Large intestine (tissue), 3 donors: ENCODE measurements around the gene FAF2. TPM values are rescaled to one million over a fixed set of nuclear protein-coding genes. Genes with fewer than 3 reads are reported as not detected.
"Not testable (repeated sequence)": the region's sequence is repeated elsewhere in the genome, so short reads cannot be mapped to it uniquely, and the experiment has no call there.

Experiments
- DNase-seq, 2 donors: peaks; one replicate each; pipeline versions ENCODE4 v3.0.0 to v3.0.0-alpha.2; 2013
- H3K27ac ChIP-seq: one replicate; pipeline ENCODE4 v1.5.1; 2013; ENCODE audit warnings: low read length
- H3K27me3 ChIP-seq: 2 replicates; pipeline ENCODE4 v1.6.1; 2013; ENCODE audit warnings: low read length; ENCODE audit not compliant: control insufficient read depth, insufficient read depth
- H3K36me3 ChIP-seq: 2 replicates; pipeline ENCODE4 v1.6.1; 2013; ENCODE audit warnings: low read length; ENCODE audit not compliant: control insufficient read depth, insufficient read depth
- H3K4me1 ChIP-seq: one replicate; pipeline ENCODE4 v1.6.1; 2013; ENCODE audit warnings: low read length; ENCODE audit not compliant: control insufficient read depth, insufficient read depth
- H3K4me3 ChIP-seq: one replicate; pipeline ENCODE4 v1.5.1; 2013; ENCODE audit warnings: low read length
- H3K9me3 ChIP-seq: one replicate; pipeline ENCODE4 v1.6.1; 2013; ENCODE audit warnings: mild to moderate bottlenecking, low read depth, low read length, moderate library complexity; ENCODE audit not compliant: control insufficient read depth
- WGBS: methylation state at CpG from one replicate; pipeline ENCODE4 v1.1.5; 2013; ENCODE audit warnings: low lambda C conversion rate; ENCODE audit not compliant: insufficient coverage; 5-methylcytosine and 5-hydroxymethylcytosine counted together
- polyA plus RNA-seq: library from polyadenylated mRNA; unstranded; fragments of 120-200 nt; gene quantifications from one replicate; pipeline ENCODE4 v1.2.1, GENCODE V29; 2013

FAF2 gene
- polyA plus RNA-seq, 1 donor, result 50.9 TPM

DNA sequence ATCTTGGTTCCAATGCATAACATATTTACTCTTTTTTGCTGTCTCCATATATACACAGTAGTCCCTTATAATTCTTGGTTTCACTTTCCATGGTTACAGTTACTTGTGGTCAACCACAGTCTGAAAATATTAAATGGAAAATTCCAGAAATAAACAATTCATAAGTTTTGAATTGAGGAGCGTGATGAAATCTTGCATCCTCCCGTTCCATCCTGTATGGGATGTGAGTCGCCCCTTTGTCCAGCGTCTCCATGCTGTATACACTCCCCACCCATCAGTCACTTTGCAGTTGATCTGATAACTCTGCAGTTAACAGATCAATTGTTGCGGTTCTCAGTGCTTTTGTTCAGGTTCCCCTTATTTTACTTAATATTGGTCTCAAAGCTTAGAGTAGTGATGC lies 11.5 kb upstream of the FAF2 start:
- Histone ChIP-seq H3K27ac (no peak overlapping the region), H3K36me3 (no peaks in the 10 kb centered on the region), H3K9me3 (peaks cover 8% of the 10 kb centered on the region), H3K4me1 (peaks cover 6% of the 10 kb centered on the region), H3K27me3 (peaks cover 3% of the 10 kb centered on the region), H3K4me3 (no peak overlapping the region)
- WGBS, result no CpG with 5 or more reads among the region's 5 CpGs
- no peak for DNase-seq

DNA sequence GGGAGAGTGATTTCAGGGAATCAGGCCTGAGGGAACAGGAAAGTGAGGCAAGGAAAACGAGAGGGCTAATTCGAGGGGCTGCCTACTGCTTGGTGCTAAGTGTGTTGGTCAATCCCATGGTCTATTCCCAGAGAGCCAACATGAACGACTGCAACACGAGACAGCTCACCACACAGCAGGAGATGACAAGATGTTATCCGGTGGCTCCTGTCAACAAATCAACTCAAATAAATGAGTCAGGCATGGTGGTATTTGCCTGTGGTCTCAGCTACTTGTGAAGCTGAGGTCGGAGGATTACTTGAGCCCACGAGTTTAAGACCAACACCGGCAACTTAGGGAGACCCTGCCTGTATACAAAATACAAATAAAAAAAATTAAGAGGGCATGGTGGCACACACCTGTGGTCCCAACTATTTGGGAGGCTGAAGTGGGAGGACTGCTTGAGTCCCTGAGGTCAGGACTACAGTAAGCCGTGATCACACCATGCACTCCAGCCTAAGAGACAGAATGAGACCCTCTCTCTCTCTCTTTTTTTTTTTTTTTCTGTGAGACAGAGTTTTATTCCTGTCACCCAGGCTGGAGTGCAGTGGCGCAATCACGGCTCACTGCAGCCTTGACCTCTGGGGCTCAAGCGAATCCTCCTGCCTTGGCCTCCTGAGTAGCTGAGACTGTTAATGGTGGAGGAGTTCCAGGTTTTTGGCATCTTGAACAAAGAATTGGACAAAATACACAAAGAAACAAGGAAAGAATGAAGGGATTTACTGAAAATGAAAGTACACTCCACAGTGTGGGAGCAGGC lies 9.0 kb upstream of the FAF2 start:
- no peak overlapping the region for H3K27ac ChIP-seq
- no CpG with 5 or more reads among the region's 12 CpGs for WGBS
- no peaks in the 10 kb centered on the region for H3K36me3 ChIP-seq
- H3K9me3 ChIP-seq, result no peaks in the 10 kb centered on the region
- no peak overlapping the region for H3K4me3 ChIP-seq
- H3K4me1 ChIP-seq, result peaks cover 6% of the 10 kb centered on the region
- no peak for DNase-seq
- peaks cover 3% of the 10 kb centered on the region for H3K27me3 ChIP-seq

DNA sequence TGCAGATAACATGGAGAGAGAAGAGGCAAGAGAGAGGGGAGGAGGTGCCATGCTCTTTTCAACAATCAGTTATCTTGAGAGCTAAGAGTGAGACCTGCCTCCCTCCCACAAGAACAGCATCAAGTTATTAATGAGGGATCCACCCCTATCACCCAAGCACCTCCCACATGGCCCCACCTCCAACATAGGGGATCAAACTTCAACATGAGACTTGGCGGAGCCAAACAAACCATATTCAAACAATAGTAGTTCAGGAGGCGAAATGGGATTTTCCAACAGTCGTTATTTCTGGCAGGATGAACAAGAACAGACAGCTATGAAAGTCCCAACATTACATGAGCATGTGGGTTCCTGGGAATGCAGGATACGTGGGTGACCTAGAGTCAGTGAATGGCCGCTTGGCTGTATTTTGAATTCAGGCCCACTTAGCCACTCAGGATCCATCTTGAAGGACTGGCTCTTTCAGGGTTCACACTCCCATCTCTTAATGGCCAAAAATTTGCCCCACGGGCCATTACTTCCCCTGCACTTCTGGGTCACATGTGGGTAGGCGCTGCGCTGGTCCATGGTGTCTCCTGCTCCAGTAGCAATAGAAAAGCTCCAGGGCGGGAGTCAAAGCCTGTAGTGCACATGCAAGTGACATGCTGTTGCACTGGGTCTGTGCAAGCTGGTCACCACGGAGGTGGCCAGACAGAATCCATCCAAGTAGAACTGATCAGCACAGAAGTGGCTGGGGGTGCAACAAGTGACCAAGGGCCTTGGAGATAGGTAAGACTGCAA lies 7.1 kb upstream of the FAF2 start:
- H3K27me3 ChIP-seq, result peaks cover 3% of the 10 kb centered on the region
- no peaks in the 10 kb centered on the region for H3K9me3 ChIP-seq
- DNase-seq, result peak in 1 of 2 donors; percentile 61
- no peaks in the 10 kb centered on the region for H3K36me3 ChIP-seq
- WGBS, result 60% methylated on average over 1 of the region's 10 CpGs
- H3K27ac ChIP-seq, result no peak overlapping the region
- H3K4me3 ChIP-seq, result no peak overlapping the region
- H3K4me1 ChIP-seq, result peaks cover 6% of the 10 kb centered on the region

DNA sequence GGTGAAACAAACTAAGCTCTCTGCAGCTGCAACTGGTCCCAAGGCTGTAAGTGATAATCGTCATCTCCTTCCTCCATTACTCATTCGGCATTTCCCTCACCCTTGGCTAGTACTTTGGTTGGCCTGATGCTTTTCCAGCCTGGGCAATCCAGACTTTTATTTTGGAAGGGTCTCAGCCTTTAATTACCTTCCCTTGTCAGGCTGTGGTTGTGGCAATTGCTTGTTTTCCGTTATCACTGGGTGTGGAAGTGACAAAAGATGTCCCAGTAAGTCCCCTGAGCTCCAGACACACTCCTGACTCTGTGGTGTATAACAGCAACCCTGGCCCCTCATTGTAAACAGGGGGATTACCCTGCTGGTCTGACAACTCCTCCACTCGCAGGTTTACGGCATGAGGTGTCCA lies 6.3 kb upstream of the FAF2 start:
- Histone ChIP-seq H3K27me3 (peaks cover 3% of the 10 kb centered on the region), H3K4me1 (peaks cover 6% of the 10 kb centered on the region), H3K27ac (no peak overlapping the region), H3K9me3 (no peaks in the 10 kb centered on the region), H3K36me3 (no peaks in the 10 kb centered on the region), H3K4me3 (no peak overlapping the region)
- peak in 1 of 2 donors; percentile 38 for DNase-seq
- no CpG with 5 or more reads among the region's 5 CpGs for WGBS

DNA sequence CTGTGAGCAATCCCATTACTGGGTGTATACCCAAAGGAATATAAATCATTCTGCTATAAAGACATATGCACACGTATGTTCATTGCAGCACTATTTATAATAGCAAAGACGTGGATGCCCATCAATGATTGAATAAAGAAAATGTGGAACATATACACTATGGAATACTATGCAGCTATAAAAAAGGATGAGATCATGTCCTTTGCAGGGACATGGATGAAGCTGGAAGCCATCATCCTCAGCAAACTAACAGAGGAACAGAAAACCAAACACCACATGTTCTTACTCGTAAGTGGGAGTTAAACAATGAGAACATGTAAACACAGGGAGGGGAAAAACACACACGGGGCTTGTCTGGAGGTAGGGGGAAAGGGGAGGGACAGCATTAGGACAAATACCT lies 5.3 kb upstream of the FAF2 start:
- not testable (repeated sequence) for H3K4me1 ChIP-seq, H3K36me3 ChIP-seq, H3K9me3 ChIP-seq, DNase-seq, H3K27ac ChIP-seq, H3K4me3 ChIP-seq, H3K27me3 ChIP-seq
- WGBS, result no CpG with 5 or more reads among the region's 4 CpGs

DNA sequence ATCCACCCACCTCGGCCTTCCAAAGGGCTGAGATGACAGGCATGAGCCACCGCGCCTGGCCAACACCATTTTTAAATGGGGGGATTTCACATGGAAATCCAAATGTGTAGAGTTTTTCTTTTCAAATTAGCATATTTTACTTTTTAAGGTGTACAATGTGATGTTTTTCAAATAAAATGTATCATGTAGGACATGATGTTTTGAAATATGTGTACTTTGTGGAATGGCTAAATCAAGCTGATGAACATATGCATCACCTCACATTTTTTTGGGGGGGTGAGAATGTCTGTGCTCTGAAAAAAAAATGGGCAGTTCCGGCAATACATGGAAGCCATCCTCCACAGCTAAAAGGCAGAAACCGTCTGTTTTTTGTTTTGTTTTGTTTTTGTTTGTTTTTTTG lies 3.4 kb upstream of the FAF2 start:
- no peak overlapping the region for H3K27ac ChIP-seq
- WGBS, result no CpG with 5 or more reads among the region's 5 CpGs
- DNase-seq, result no peak
- no peak overlapping the region for H3K4me3 ChIP-seq
- peaks cover 9% of the 10 kb centered on the region for H3K4me1 ChIP-seq
- H3K9me3 ChIP-seq, result no peaks in the 10 kb centered on the region
- H3K27me3 ChIP-seq, result peaks cover 3% of the 10 kb centered on the region
- no peaks in the 10 kb centered on the region for H3K36me3 ChIP-seq

DNA sequence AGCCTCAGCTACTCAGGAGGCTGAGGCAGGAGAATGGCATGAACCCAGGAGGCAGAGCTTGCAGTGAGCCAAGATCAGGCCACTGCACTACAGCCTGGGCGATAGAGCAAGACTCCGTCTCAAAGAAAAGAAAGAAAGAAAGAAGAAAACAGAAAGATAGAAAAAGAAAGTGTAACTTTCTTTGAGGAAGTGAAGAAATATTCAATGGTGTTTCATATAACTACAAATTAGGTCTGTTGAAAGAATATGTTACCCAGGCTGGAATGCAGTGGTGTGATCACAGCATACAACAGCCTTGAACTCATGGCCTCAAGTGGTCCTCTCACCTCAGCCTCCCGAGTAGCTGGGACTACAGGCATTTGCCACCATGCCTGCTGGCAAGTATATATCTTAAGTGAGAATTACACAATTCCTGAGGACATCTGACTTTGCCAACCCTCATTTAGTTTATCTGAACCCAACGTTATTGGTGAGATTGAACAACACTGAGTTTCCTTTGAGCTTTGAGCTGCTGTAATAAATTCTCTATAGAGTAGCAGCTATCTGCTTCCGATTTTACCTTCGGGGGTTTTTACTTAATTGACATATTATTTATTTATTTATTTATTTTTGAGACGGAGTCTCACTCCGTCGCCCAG lies 2.0 kb upstream of the FAF2 start:
- Histone ChIP-seq H3K9me3 (no peaks in the 10 kb centered on the region), H3K4me1 (peaks cover 6% of the 10 kb centered on the region), H3K36me3 (no peaks in the 10 kb centered on the region), H3K27ac (peak overlapping the region; percentile 97), H3K4me3 (no peak overlapping the region), H3K27me3 (peaks cover 2% of the 10 kb centered on the region)
- WGBS, result 100% methylated on average over 3 of the region's 9 CpGs
- peak in 1 of 2 donors; percentile 76 for DNase-seq

DNA sequence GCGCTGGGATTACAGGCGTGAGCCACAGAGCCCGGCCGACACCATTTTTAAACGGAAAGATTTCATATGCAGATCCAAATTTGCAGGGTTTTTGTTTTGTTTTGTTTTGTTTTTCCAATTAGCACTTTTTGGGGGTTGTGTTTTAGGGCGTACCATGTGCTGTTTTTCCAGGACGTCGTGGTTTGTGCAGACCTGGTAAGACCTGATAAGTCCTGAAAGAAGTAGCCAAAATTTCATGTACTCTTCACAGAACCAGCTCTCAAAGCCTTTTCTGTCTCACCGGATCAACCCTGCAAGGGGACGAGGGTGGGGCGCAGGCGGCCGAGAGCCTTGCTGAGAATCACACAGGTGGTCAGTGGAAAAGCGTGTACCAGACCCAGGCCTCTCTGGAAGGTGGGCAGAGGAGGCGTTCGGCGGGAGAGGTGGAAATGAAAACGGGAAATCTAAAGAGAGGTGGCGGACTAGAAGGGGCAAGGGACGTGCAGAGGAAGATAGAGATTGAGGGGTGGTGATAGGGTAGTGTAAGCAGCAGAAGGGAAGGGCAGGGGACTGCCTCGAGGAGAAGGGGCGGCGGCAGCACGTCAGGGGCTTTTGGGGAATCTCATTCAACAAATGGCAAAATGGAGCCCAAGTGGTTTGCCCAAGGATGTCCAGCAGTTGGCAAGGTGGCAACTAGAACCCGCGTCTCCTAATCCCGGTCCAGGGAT lies 1.1 kb upstream of the FAF2 start:
- WGBS, result no CpG with 5 or more reads among the region's 27 CpGs
- Histone ChIP-seq H3K27me3 (no peaks in the 10 kb centered on the region), H3K4me3 (peak overlapping the region; percentile 91), H3K4me1 (peaks cover 3% of the 10 kb centered on the region), H3K36me3 (no peaks in the 10 kb centered on the region), H3K9me3 (no peaks in the 10 kb centered on the region), H3K27ac (peak overlapping the region; percentile 97)
- no peak for DNase-seq

DNA sequence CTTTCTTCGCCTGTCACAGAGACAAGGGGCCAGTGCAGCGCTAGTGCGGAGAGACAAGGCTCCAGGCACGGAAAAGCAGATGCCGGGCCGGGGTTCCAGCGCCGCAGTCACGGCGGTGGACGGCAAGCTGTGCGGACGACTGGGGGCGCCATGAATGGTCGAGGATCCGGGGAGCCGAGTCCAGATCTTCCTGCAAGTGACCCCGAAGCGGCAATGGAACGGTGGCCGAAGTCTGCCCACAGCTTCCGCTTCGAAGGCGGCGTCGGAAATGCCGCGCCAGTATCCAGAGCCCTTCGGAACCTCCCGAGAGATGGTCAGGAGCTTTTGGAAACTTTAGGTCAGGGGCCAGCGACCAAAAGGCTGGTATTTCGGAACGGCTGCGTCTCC lies 601 bp upstream of the FAF2 start:
- Histone ChIP-seq H3K4me1 (peaks cover 3% of the 10 kb centered on the region), H3K9me3 (no peaks in the 10 kb centered on the region), H3K27ac (peak overlapping the region; percentile 97), H3K36me3 (peaks cover 3% of the 10 kb centered on the region), H3K4me3 (peak overlapping the region; percentile 91), H3K27me3 (no peaks in the 10 kb centered on the region)
- WGBS, result no CpG with 5 or more reads among the region's 34 CpGs
- no peak for DNase-seq

DNA sequence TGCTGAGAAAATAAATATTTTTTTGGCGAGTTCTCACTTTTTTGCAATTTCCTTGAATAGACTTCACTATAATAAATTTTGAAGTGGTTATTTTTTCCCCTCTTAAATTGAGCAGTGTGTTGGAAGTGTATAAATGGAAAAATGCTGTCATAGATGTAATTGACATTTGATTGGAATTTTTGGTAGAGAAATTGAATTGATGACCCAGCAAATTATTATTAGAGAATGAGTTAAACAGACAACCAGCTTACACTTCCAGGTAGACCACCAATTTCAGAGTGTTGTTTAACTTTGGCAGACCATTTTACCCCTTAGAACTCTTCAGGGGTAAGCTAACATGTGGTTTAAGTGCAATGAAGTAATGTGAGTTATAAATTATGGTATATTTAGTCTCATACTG lies 1.9 kb downstream of the FAF2 start:
- Histone ChIP-seq H3K36me3 (peaks cover 17% of the 10 kb centered on the region), H3K4me1 (peaks cover 3% of the 10 kb centered on the region), H3K4me3 (no peak overlapping the region)

More for the DNA sequence above, 1.9 kb downstream of the FAF2 start:
- 88% methylated on average over 1 of the region's 1 CpG for WGBS
- DNase-seq, result no peak
- Histone ChIP-seq H3K9me3 (no peaks in the 10 kb centered on the region), H3K27me3 (no peaks in the 10 kb centered on the region), H3K27ac (no peak overlapping the region)
